HEK293 (cell line): ENCODE data around the gene ZKSCAN5.

Experiments
- GLIS2 ChIP-seq: fragments of 450-650 bp; formaldehyde crosslinking; IDR thresholded peaks from 2 replicates; pipeline ENCODE4 v1.5.1; 2016; ENCODE audit warnings: missing biosample characterization, missing genetic modification characterization
- OSR2 ChIP-seq: fragments of 450-650 bp; formaldehyde crosslinking; IDR thresholded peaks from 2 replicates; pipeline ENCODE4 v1.5.1; 2016; ENCODE audit warnings: missing biosample characterization, missing genetic modification characterization
- PRDM10 ChIP-seq: fragments of 450-650 bp; formaldehyde crosslinking; IDR thresholded peaks from 2 replicates; pipeline ENCODE4 v1.5.1; 2016; ENCODE audit warnings: missing biosample characterization, missing genetic modification characterization
- SETDB1 ChIP-seq: IDR thresholded peaks from one replicate; pipeline ENCODE4 v1.6.1; 2017; ENCODE audit warnings: mild to moderate bottlenecking, low read length, moderate library complexity, mixed read lengths; ENCODE audit not compliant: insufficient read length
- SP3 ChIP-seq: fragments of 450-650 bp; formaldehyde crosslinking; IDR thresholded peaks from 2 replicates; pipeline ENCODE4 v1.5.1; 2016; ENCODE audit warnings: missing biosample characterization, missing genetic modification characterization
- SP7 ChIP-seq: fragments of 450-650 bp; formaldehyde crosslinking; IDR thresholded peaks from 2 replicates; pipeline ENCODE4 v1.5.1; 2016; ENCODE audit warnings: missing biosample characterization, missing genetic modification characterization
- TSHZ1 ChIP-seq: fragments of 450-650 bp; formaldehyde crosslinking; IDR thresholded peaks from 2 replicates; pipeline ENCODE4 v1.5.1; 2016; ENCODE audit warnings: missing biosample characterization, missing genetic modification characterization, borderline replicate concordance
- YY2 ChIP-seq: fragments of 450-650 bp; formaldehyde crosslinking; IDR thresholded peaks from 2 replicates; pipeline ENCODE4 v1.5.1; 2016; ENCODE audit warnings: missing biosample characterization, missing genetic modification characterization
- ZBTB1 ChIP-seq: fragments of 450-650 bp; formaldehyde crosslinking; IDR thresholded peaks from 2 replicates; pipeline ENCODE4 v1.5.1; 2016; ENCODE audit warnings: missing biosample characterization, missing genetic modification characterization
- ZNF10 ChIP-seq: fragments of 450-650 bp; formaldehyde crosslinking; IDR thresholded peaks from 2 replicates; pipeline ENCODE4 v1.5.1; 2017; ENCODE audit warnings: missing biosample characterization, missing genetic modification characterization
- ZNF184 ChIP-seq: fragments of 450-650 bp; IDR thresholded peaks from 2 replicates; pipeline ENCODE4 v1.5.1; 2018; ENCODE audit warnings: missing biosample characterization, mild to moderate bottlenecking, missing genetic modification characterization
- ZNF24 ChIP-seq: fragments of 450-650 bp; formaldehyde crosslinking; IDR thresholded peaks from 2 replicates; pipeline ENCODE4 v1.5.1; 2016; ENCODE audit warnings: missing biosample characterization, missing genetic modification characterization
- ZNF354C ChIP-seq: fragments of 450-650 bp; formaldehyde crosslinking; IDR thresholded peaks from 2 replicates; pipeline ENCODE4 v1.5.1; 2016; ENCODE audit warnings: missing biosample characterization, missing genetic modification characterization, low read depth, borderline replicate concordance
- ZNF37A ChIP-seq: fragments of 450-650 bp; IDR thresholded peaks from 2 replicates; pipeline ENCODE4 v1.5.1; 2018; ENCODE audit warnings: missing biosample characterization, missing genetic modification characterization
- ZNF426 ChIP-seq: fragments of 450-650 bp; formaldehyde crosslinking; IDR thresholded peaks from 2 replicates; pipeline ENCODE4 v1.5.1; 2017; ENCODE audit warnings: missing biosample characterization, missing genetic modification characterization, mild to moderate bottlenecking, inconsistent platforms, moderate library complexity
- ZNF449 ChIP-seq: fragments of 450-650 bp; formaldehyde crosslinking; IDR thresholded peaks from 2 replicates; pipeline ENCODE4 v1.5.1; 2017; ENCODE audit warnings: missing biosample characterization, mild to moderate bottlenecking, missing genetic modification characterization, moderate library complexity
- ZNF548 ChIP-seq: fragments of 450-650 bp; formaldehyde crosslinking; IDR thresholded peaks from 2 replicates; pipeline ENCODE4 v1.5.1; 2016; ENCODE audit warnings: missing biosample characterization, missing genetic modification characterization
- ZNF571 ChIP-seq: fragments of 450-650 bp; formaldehyde crosslinking; IDR thresholded peaks from 2 replicates; pipeline ENCODE4 v1.5.0; 2017; ENCODE audit warnings: missing biosample characterization, missing genetic modification characterization
- ZNF610 ChIP-seq: fragments of 450-650 bp; formaldehyde crosslinking; IDR thresholded peaks from 2 replicates; pipeline ENCODE4 v1.5.1; 2016; ENCODE audit warnings: missing biosample characterization, missing genetic modification characterization, borderline replicate concordance
- ZNF704 ChIP-seq: fragments of 450-650 bp; formaldehyde crosslinking; IDR thresholded peaks from 2 replicates; pipeline ENCODE4 v1.5.1; 2016; ENCODE audit warnings: missing biosample characterization, missing genetic modification characterization
- TF ChIP-seq, protein P1 (sequence below): fragments of 450-650 bp; formaldehyde crosslinking; IDR thresholded peaks from 2 replicates; pipeline ENCODE4 v1.5.1; 2016; ENCODE audit warnings: missing biosample characterization, missing genetic modification characterization
- TF ChIP-seq, protein P2 (sequence below): fragments of 450-650 bp; formaldehyde crosslinking; conservative IDR thresholded peaks from 2 replicates; pipeline ENCODE4 v1.5.1; 2016; ENCODE audit warnings: low read depth, missing biosample characterization, missing genetic modification characterization

ZKSCAN5 gene

DNA sequence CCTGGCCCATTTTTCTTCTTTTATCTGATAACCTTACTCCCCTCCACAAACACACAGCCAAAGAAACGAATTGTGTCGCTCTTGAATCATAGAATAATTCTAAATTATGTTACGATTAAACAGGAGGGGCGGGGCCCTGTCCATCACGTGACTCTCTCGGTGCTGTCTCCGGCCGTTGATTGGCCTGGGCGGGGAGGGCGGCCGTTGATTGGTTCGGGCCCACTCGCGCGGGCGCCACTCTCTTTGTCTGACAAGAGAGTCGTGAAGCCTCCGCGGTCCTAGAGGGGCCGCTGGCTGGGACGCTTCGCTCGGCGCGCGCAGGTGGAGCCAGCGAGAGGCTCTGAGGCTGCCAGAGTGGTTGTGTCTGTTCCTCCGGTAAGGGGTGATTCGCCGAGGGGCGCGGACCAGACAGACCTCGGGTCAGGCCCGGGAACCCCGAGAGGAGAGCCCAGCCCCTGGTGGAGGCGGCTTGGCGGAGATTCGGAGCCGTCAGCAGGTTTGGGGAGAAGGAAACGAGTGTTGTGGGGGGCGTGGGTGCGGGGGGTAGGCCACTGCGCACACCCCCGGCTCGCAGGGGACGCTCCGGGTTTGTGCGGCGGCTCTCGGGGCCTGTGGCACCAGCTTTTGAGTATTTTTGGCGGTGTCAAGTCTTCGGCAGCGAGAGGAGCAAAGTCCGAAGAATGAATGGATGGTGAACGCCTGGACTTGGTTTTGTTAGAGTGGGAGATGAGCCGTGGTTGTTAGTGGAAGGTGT lies 31.7 kb upstream of the ZKSCAN5 start, which contains the start of gene ZNF789 (continued):
- TF ChIP-seq SETDB1: no peak
- no peak for TF ChIP-seq ZNF426
- TF ChIP-seq ZNF10 (tag by site-specific recombination): peak; percentile 29; the same call in 1 of the 2 replicates
- TF ChIP-seq ZBTB1: no peak
- TF ChIP-seq SP3 (tag by site-specific recombination): peak; percentile 66
- TF ChIP-seq ZNF354C: no peak
- TF ChIP-seq TSHZ1 (tag by site-specific recombination): 0 out of 2 replicates have a peak, but pooled peaks have one; percentile 26
- TF ChIP-seq YY2 (tag by site-specific recombination): peak; percentile 48; the same call in 1 of the 2 replicates
- no peak for TF ChIP-seq ZNF548 (tag by site-specific recombination)
- peak; percentile 72 for TF ChIP-seq SP7 (tag by site-specific recombination)
- no peak for TF ChIP-seq ZNF184
- no peak for TF ChIP-seq ZNF704 (tag by site-specific recombination)
- TF ChIP-seq GLIS2: peak; percentile 99
- TF ChIP-seq ZNF24 (tag by site-specific recombination): no peak; the same call in 1 of the 2 replicates
- TF ChIP-seq OSR2: no peak
- peak; percentile 86 for TF ChIP-seq PRDM10 (tag by site-specific recombination)
- no peak for TF ChIP-seq ZNF37A (tag by site-specific recombination)
- no peak for TF ChIP-seq ZNF571
- no peak for TF ChIP-seq ZNF610 (tag by site-specific recombination)
- TF ChIP-seq, protein P1, sequence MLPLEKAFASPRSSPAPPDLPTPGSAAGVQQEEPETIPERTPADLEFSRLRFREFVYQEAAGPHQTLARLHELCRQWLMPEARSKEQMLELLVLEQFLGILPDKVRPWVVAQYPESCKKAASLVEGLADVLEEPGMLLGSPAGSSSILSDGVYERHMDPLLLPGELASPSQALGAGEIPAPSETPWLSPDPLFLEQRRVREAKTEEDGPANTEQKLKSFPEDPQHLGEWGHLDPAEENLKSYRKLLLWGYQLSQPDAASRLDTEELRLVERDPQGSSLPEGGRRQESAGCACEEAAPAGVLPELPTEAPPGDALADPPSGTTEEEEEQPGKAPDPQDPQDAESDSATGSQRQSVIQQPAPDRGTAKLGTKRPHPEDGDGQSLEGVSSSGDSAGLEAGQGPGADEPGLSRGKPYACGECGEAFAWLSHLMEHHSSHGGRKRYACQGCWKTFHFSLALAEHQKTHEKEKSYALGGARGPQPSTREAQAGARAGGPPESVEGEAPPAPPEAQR (tag by site-specific recombination): no peak
- TF ChIP-seq, protein P2, sequence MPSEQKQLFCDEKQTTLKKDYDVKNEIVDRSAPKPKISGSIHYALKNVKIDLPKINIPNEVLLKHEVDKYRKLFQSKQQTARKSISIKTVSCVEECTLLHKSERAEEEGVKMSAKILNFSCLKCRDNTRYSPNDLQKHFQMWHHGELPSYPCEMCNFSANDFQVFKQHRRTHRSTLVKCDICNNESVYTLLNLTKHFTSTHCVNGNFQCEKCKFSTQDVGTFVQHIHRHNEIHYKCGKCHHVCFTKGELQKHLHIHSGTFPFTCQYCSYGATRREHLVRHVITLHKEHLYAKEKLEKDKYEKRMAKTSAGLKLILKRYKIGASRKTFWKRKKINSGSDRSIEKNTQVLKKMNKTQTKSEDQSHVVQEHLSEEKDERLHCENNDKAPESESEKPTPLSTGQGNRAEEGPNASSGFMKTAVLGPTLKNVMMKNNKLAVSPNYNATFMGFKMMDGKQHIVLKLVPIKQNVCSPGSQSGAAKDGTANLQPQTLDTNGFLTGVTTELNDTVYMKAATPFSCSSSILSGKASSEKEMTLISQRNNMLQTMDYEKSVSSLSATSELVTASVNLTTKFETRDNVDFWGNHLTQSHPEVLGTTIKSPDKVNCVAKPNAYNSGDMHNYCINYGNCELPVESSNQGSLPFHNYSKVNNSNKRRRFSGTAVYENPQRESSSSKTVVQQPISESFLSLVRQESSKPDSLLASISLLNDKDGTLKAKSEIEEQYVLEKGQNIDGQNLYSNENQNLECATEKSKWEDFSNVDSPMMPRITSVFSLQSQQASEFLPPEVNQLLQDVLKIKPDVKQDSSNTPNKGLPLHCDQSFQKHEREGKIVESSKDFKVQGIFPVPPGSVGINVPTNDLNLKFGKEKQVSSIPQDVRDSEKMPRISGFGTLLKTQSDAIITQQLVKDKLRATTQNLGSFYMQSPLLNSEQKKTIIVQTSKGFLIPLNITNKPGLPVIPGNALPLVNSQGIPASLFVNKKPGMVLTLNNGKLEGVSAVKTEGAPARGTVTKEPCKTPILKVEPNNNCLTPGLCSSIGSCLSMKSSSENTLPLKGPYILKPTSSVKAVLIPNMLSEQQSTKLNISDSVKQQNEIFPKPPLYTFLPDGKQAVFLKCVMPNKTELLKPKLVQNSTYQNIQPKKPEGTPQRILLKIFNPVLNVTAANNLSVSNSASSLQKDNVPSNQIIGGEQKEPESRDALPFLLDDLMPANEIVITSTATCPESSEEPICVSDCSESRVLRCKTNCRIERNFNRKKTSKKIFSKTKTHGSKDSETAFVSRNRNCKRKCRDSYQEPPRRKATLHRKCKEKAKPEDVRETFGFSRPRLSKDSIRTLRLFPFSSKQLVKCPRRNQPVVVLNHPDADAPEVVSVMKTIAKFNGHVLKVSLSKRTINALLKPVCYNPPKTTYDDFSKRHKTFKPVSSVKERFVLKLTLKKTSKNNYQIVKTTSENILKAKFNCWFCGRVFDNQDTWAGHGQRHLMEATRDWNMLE: peak; percentile 33; the same call in 1 of the 2 replicates
- no peak for TF ChIP-seq ZNF449 (tag by site-specific recombination)
